Measurements from ENCODE around the gene SIGLEC6.

DNA sequence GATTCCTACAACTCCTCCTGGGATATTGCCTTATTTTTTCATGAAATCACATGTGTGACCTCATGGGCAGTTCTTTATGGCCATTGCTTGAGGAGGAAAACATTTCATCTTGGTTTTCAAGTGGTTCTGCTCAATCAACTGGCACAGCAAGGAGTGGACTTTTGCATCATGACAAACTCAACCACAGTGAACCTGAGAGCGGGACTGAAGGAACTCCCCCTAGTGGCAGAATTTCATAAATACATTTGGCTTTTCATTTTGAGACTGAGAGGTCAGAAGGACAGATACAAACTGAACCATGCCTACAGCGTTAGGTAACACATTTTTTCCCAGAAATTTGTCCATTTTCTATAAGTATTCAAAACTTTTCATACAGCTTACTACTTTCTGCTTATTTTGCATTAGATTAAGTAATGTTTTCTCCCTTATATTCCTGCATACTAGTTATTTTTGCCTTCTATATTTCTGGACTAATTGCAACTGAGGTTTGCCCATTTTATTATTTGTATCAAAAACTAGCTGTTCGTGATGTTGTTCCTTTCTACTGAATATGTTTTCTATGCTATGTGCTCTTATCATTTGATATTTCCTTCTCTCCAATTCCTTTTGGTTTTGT is 16.5 kb downstream of the SIGLEC6 start:
- TF ChIP-seq, protein P1, sequence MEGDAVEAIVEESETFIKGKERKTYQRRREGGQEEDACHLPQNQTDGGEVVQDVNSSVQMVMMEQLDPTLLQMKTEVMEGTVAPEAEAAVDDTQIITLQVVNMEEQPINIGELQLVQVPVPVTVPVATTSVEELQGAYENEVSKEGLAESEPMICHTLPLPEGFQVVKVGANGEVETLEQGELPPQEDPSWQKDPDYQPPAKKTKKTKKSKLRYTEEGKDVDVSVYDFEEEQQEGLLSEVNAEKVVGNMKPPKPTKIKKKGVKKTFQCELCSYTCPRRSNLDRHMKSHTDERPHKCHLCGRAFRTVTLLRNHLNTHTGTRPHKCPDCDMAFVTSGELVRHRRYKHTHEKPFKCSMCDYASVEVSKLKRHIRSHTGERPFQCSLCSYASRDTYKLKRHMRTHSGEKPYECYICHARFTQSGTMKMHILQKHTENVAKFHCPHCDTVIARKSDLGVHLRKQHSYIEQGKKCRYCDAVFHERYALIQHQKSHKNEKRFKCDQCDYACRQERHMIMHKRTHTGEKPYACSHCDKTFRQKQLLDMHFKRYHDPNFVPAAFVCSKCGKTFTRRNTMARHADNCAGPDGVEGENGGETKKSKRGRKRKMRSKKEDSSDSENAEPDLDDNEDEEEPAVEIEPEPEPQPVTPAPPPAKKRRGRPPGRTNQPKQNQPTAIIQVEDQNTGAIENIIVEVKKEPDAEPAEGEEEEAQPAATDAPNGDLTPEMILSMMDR (IDR thresholded peaks at IDR 0.05): peak; percentile 81
- TF ChIP-seq TCF7L2 (IDR thresholded peaks at IDR 0.05; ENCODE audit: low read depth, low read length) (no peak), POLR2AphosphoS5 (IDR thresholded peaks at IDR 0.05; ENCODE audit: low read depth, low read length) (no peak), SIN3A (IDR thresholded peaks at IDR 0.05; ENCODE audit: borderline replicate concordance, insufficient read depth, low read depth, low read length) (no peak)
- TF ChIP-seq, protein P2, sequence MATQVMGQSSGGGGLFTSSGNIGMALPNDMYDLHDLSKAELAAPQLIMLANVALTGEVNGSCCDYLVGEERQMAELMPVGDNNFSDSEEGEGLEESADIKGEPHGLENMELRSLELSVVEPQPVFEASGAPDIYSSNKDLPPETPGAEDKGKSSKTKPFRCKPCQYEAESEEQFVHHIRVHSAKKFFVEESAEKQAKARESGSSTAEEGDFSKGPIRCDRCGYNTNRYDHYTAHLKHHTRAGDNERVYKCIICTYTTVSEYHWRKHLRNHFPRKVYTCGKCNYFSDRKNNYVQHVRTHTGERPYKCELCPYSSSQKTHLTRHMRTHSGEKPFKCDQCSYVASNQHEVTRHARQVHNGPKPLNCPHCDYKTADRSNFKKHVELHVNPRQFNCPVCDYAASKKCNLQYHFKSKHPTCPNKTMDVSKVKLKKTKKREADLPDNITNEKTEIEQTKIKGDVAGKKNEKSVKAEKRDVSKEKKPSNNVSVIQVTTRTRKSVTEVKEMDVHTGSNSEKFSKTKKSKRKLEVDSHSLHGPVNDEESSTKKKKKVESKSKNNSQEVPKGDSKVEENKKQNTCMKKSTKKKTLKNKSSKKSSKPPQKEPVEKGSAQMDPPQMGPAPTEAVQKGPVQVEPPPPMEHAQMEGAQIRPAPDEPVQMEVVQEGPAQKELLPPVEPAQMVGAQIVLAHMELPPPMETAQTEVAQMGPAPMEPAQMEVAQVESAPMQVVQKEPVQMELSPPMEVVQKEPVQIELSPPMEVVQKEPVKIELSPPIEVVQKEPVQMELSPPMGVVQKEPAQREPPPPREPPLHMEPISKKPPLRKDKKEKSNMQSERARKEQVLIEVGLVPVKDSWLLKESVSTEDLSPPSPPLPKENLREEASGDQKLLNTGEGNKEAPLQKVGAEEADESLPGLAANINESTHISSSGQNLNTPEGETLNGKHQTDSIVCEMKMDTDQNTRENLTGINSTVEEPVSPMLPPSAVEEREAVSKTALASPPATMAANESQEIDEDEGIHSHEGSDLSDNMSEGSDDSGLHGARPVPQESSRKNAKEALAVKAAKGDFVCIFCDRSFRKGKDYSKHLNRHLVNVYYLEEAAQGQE (IDR thresholded peaks at IDR 0.05; ENCODE audit: insufficient read depth in 1 of 2, low read depth in 2 of 2, low read length in 1 of 2): no peak

All from Panc1 (cell line).